Embryonic facial prominence (tissue), 1 donor: Measurements from ENCODE around the gene PPP2R5E.
"Not testable (repeated sequence)": the region's sequence is repeated elsewhere in the genome, so short reads cannot be mapped to it uniquely, and the experiment has no call there.

Experiments
- DNase-seq: peaks from one replicate; pipeline ENCODE4 v3.0.0-alpha.2; 2016; ENCODE audit errors: extremely low spot score

PPP2R5E gene

GRCh38 chr14:63522511-63522910, 20.7 kb downstream of the PPP2R5E start:
- not testable (repeated sequence) for DNase-seq

- DNase-seq = no peak
These were observed 25.8 kb downstream of the PPP2R5E start for GRCh38 chr14:63517354-63517753.

GRCh38 chr14:63515240-63515639, 27.9 kb downstream of the PPP2R5E start:
- no peak for DNase-seq

DNA sequence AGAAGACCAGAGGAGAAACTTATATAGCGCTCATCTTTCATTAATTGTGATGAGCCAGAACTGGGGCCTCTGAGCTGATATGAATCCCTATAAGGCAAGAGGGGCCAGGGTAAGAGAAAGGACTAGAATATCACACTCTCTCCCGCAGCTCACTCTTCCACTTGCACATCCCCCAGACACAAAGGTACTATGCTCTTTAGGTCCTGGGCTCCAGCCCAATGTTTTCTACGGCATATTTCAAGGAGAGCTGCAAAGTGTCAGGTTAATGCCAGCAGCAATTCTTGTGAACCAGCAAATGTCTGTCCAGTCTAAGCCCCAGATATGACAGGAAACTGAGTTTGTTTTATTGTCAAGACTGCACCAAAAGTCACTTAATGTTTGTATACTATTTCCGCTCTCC, 29.4 kb downstream of the PPP2R5E start:
- no peak for DNase-seq

DNA sequence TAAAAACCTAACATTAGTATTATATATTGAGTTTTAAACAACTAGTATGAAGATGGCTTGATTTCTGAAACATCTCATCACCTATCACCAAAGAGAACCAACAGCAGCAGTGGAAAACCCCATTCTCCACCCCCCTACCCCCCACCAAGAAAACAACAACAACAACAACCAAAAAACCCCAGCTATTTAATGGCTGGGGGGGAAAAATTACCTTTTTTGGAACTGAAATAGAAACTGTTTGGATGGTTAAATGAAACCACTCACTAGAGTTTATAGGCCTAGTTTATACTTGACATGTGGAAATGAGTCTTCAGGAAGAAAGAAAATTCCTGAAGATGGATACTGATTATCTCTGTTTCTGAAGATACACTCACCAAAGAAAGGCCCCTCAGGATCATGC, 30.3 kb downstream of the PPP2R5E start:
- no peak for DNase-seq

GRCh38 chr14:63510538-63510937, 32.6 kb downstream of the PPP2R5E start:
- DNase-seq = no peak

- no peak for DNase-seq
These were observed 35.1 kb downstream of the PPP2R5E start for GRCh38 chr14:63508033-63508432.

DNA sequence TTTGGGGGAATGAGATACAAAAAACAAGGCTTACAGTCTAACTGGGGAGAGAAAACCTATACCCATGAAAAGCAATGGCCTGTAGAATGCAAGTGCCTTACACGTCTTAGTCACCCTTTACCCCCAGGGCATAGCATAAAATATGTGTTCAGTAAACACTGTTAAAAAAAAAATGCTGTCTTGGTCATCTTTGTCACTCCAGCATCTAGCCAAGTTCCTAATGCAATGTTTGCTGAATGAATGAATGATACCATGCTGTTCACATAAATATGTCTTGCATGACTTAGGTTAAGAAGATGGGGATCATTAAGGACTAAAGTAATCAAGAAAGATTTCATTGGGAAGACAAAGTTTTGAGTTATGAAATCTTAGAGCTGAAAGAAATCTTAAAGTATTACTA, 38.5 kb downstream of the PPP2R5E start:
- no peak for DNase-seq

DNA sequence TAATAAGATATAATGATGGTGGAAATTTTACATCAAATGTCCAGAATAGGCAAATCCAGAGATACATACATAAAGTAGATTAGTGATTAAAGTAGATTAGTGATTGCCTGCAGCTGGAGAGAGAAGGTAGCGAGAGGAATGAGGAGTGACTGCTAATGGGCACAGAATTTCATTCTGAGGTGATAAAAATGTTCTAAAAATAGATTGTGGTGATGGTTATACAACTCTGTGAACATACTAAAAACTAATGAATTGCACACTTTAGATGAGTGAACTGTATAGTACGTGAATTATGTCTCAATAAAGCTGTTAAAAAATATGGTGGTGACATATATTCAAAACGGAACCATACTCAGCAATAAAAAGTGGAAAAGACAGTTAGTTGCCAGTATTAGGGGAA, 41.7 kb downstream of the PPP2R5E start:
- DNase-seq = no peak

GRCh38 chr14:63499701-63500250, 43.4 kb downstream of the PPP2R5E start:
- DNase-seq = no peak

GRCh38 chr14:63496837-63497400, 46.3 kb downstream of the PPP2R5E start:
- DNase-seq = no peak

DNA sequence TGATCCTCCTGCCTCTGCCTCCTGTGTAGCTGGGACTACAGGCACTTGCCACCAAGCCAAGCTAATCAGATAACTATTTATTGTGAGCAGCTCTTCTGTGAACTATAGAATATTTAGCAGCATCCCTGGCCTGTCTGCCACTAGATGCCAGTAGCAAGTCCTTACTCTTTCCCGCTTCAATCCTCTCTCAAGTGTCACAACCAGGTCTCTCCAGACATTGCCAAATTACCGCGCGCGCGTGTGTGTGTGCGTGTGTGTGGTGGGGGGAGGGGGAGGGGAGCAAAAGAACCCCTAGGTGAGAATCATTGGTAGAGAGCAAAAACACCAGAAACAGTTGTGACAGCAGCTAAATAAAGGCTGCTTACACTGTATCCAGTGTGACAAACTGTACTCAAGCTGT, 49.9 kb downstream of the PPP2R5E start:
- no peak for DNase-seq

DNA sequence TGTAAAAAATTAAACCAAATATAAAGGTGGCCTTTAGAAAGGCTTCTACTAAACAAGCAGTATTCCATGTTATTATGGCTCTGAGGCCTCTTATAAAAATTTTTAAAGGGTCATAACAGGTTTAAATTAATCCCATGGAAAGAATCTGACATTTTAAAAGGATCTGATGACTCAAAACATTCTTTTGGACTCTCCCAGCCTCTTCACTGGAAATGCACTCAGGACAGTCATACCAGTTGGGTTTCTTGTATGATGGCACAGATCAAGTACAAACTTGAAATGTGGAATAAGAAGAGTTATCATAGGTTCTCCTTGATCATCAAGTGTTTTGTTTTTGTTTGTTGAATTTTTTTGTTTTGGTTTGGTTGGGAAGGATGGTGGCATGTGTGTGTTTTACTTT, 50.8 kb downstream of the PPP2R5E start:
- DNase-seq = no peak

DNA sequence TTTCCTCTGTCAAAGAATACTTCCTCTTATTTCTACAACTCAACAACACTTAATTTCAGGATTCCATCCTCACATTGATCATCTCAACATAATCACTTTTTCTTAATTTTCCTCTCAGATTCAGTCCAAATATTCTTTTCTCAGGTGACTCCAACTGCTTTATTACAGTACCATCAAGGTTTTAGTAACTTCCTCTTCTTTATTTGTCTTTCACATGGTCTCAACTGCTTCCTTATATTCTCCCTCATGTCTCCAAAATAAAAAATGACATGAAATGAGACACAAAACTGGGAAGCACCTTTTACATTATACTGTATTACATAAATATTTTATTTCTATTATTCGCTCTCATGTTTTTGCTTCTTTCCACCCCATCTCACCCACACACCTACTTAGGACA, 55.5 kb downstream of the PPP2R5E start:
- no peak for DNase-seq

DNA sequence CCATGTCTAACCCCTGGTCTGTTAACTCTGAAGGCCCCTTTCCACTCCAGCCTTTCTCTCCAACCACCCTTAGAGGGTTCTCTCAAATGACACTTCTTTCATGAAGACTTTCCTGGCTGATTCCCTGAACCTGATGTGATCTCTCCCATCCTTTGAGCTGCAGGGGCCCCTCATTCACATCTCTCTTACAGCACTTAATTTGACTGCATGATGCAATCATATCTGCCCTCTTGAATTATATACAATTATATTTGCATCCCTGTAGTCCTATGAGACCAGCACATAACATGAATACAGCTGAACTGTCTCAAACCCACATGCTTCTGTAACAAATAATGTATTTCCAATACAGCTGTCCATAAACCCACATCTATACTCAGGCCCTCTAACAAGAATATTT, 56.4 kb downstream of the PPP2R5E start:
- no peak for DNase-seq

DNA sequence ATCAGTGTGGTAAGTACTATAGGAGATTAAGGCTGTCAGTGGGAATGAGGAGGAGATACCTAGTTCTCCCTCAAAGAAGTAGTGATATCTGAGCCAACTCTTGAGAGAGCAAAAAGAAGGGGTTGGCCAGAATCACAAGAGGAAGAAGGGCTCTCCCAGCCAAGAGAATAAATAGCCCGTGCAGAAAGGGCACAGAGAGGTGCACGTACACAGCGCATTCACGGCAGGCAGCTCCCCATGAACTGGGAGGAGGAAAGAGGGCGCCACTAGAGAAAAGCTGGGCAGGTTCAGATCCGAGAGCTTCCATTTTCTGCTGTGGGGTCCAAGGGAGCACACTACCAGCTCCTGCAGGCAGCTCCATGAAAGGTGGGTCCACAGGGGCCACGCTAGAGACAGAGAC, 59.9 kb downstream of the PPP2R5E start:
- DNase-seq = no peak

GRCh38 chr14:63480599-63480998, 62.6 kb downstream of the PPP2R5E start:
- DNase-seq = no peak

GRCh38 chr14:63478437-63478852, 64.7 kb downstream of the PPP2R5E start:
- no peak for DNase-seq

DNA sequence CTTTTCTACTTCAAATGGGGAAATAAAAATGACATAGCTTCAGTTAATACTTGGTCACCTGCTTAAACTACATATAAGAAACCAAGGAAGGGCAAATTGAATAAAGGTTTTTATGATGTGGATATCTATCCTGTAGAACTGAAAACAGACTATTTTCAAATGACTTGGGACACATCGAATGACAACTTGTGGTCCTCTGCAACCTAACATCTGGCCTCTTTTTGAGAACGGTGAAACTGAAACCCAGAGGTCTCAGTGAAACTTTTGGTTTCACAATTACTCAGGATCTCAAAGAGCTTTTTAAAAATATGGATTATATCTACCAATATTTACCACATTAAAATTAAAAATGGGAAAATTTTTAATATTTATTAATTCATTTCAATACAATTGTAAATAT, 65.2 kb downstream of the PPP2R5E start:
- no peak for DNase-seq

DNA sequence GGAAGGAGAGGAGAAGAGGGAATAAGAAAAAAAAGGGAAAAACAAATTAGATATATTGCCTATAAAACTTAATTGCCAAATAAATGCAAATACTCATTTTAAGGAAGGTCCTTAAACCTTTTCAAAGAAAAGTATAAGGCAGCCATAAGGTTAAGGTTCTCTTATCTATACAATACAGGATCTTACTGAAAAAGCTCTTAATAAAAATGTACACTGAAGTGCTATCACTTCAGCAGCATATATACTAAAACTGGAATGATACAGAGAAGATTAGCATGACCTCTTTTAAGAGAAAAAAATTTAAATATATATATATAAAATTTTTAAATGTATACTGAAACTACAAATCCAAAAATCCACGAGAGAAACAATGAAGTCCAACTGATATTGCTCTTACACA, 65.6 kb downstream of the PPP2R5E start:
- DNase-seq = no peak

- DNase-seq = peak; percentile 43
These were observed 67.4 kb downstream of the PPP2R5E start for GRCh38 chr14:63475761-63476160.

DNA sequence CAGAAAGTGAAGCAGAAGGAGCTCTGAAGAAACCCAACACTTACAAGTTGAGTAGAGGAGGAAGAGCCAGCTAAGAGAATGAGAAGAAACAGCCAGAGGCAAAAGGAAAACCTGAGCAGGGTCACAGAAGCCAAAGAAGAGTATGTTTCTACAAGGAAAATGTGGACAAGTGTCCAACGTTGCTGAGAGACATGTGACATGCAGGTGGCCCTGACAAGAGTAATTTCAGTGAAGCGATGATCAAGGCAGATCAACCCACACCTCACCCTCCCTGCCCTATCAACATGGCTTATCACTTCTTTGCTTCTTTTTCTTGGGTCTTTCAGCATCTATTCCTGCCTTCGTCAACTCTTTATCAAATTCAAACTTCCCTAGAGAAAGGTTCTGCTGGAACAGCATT, 68.3 kb downstream of the PPP2R5E start:
- DNase-seq = no peak

GRCh38 chr14:63474111-63474510, 69.1 kb downstream of the PPP2R5E start:
- DNase-seq = no peak
